NCI-H1092 treated with DMSO at 0.1 percent for 48 hours (cell line): Measurements from ENCODE around the gene LRRC8A.

Experiments used
- DNase-seq: peaks from one replicate; lab custom pipeline; 2025; lab: John Stamatoyannopoulos, UW

The LRRC8A gene

DNA sequence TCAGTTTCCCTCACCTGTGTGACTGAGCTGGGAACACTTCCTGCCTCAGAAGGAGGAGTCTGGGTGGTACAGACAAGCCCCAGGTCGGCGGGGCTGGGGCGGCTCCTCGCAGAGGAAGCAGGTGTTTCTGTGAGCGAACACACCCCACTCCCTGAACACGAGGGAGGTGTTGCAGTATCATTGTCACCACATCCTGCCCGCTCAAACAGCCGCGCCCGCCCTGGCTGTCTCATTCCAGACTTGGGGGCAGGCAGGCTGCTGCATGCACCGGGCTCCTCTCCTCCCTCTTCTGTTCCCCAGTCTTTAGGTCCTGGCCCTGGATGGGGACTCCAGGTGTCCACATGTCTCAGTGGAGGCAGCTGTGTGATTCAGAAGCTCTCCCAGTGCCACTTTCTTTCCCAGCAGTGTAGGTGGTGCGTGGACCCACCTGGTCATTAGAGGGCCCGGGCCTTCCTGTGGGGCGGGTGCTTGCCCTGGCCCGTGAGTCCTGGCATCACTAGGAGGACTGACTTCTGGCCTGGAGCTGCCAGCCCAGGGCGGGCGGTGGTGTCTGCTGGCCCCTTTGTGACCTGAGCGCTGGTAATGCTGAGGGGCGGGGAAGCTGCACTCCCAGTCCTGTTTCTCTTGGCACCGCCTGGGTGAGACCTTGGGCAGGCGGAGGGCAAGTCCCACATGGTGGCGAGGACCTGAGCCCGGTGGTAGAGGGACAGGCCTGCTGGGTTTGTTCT lies 20.6 kb downstream of the LRRC8A start:
- DNase-seq, result no peak

DNA sequence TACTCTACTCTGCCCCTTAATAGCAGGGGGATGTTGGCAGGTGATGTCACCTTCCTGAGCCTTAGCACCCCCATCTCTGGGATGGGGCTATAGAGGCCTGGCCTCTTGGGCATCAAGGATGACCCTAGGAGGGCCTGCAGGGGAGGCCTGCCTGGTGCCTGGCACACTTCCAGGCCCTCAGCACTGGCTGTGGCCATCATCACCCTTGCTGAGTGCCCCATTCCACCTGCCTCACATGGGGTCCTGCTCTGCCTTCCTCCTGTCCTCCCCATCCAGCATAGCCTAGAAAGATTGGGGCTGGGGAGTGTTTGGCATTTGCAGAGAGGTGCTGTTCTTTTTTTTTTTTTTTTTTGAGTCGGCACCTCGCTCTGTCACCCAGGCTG lies 21.1 kb downstream of the LRRC8A start:
- DNase-seq, result no peak

DNA sequence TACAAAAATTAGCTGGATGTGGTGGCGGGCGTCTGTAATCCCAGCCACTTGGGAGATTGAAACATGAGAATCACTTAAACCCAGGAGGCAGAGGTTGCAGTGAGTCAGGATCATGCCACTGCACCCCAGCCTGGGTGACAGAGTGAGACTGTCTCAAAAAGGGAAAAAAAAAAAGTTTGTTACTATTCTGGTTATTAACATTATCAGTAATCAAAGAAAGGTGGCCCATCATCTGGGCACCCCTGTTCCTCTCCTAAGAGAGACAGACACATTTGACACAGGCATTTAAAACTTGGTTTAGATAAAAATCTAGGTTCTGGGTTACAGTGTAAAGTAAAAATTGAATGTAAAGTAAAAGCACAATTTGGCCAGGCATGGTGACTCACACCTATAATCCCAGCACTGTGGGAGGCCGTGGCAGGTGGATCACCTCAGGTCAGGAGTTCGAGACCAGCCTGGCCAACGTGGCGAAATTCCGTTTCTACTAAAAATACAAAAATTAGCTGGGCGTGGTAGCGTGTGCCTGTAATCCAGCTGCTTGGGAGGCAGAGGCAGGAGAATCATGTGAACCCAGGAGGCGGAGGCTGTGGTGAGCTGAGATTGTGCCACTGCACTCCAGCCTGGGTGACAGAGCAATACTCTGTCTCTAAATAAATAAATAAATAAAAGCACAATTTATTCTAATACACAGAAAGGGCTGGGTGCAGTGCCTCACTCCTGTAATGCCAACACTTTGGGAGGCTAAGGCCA lies 22.1 kb downstream of the LRRC8A start:
- DNase-seq, result no peak

DNA sequence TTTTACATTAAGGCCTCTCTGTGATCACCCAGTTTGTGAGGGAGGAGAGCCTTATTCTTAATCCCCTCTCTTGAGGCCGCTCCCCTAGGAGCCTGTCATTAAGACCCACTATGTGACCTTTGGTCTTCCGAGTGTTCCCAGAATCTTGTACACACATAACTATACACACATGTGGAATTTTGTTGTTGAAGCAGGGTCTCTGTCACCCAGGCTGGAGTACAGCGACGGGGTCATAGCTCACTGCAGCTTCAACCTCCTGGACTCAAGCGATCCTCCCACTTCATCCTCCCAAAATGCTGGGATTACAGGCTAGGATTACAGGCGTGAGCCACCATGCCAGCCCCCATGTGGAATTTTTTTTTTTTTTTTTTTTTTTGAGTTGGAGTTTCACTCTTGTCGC lies 24.0 kb downstream of the LRRC8A start:
- DNase-seq, result no peak

DNA sequence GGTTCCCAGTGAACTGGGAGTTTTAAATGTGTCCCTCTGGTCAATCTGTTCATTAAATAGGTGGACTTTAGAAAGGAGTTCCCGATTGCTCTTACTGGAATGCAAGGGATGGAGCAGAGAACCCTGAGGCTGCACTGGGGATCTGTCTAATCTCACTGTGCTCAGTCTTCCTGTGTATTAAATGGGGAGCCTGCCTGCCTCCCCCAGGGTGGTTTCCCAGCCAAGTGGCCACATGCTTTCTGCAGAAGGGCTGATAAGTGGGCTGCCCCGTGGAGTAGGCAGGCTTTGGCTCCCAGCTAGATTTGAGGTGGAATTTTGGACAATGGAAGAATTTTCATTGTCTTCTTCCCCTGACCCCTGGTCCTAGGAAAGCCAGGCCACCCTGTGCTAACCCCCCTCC lies 24.8 kb downstream of the LRRC8A start:
- no peak for DNase-seq

DNA sequence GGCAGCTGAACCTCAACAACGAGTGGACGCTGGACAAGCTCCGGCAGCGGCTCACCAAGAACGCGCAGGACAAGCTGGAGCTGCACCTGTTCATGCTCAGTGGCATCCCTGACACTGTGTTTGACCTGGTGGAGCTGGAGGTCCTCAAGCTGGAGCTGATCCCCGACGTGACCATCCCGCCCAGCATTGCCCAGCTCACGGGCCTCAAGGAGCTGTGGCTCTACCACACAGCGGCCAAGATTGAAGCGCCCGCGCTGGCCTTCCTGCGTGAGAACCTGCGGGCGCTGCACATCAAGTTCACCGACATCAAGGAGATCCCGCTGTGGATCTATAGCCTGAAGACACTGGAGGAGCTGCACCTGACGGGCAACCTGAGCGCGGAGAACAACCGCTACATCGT lies 26.4 kb downstream of the LRRC8A start:
- DNase-seq, result no peak

DNA sequence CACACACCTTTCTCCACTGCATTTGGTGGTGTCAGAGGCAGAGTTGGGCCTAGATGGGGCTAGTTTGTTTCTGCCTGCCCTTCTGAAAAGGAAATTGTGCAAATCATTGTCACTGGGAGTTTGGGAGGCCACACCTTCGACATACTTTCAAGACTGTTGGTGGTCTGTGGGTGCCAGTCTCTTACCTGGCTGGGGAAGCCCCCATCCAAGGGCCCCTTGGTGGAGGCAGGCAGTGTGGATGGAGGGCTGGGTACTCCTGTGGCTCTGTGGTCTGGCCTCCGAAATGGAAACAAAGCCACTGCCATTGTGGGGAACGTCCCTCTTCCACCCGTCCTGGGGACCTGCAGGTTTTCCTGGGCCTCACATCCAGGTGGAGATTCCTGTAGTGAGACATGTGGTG lies 27.9 kb downstream of the LRRC8A start:
- no peak for DNase-seq

DNA sequence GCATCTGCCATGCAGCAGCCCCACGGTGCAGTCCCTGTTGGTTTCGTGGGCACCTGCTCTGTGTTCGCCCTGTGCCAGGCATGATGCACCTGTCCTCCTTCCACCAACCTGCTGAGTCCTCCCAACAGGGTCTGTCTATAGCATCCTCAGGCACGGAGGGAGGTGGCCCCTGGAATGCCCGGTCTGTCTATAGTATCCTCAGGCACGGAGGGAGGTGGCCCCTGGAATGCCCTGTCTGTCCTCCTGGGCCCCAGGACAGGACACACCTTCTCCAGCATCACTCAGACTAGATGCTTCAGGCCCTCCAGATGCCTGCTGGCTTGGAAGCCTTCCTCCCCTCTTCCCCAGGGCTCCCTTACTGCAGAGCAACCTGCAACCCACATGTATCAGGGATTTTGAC lies 29.0 kb downstream of the LRRC8A start:
- no peak for DNase-seq

DNA sequence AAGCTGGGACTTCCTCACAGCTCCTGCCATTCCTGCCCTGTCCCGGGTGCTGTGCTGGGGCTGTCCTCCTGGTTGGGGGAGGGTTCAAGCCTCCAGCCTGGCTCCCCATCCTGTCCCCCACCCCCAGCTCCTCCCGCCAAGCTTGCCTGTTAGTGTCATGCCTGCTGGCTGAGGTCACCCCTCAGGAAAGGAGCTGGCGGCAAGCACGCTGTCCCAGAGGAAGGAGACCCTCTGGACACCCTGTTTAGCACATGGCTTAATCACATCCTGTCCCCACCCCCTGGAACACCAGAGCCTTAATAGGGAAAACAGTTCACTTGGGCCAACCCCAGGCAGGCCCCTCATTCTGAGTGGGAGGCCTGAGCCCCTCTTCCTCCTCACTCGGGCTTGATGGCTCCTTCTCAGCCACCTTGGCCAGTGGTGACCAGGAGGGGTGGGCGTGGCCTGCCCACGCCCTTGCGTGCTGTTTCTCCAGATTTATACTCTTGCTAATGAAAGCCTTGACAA lies 29.6 kb downstream of the LRRC8A start:
- DNase-seq, result no peak

DNA sequence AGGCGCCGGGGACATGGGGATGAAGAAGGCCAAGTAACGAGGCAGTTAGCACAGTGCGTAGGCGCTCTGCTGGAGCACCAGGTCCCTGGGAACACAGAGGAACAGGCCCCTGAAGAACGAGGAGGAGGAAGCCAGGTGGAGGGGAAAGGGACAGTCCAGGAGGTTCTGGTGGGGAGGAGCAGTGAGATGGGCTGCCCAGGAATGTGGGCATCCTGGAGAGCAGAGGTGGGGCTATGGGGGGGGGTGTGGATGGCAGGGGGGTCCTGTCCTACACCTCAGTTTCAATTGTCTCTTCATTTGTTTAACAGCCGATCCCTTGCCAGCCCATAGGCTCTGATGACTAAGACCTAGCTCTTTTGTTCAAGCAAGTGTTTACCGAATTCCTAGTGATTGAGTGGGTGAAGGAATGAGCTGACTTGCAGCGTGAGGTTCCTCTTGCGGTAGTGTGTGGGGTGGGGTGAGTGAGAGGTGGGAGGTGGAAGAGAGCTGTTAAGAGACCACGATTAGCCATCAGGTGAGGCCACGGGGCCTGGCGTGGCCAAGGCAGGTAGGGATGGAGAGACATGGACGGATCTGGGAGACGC lies 30.4 kb downstream of the LRRC8A start:
- no peak for DNase-seq

DNA sequence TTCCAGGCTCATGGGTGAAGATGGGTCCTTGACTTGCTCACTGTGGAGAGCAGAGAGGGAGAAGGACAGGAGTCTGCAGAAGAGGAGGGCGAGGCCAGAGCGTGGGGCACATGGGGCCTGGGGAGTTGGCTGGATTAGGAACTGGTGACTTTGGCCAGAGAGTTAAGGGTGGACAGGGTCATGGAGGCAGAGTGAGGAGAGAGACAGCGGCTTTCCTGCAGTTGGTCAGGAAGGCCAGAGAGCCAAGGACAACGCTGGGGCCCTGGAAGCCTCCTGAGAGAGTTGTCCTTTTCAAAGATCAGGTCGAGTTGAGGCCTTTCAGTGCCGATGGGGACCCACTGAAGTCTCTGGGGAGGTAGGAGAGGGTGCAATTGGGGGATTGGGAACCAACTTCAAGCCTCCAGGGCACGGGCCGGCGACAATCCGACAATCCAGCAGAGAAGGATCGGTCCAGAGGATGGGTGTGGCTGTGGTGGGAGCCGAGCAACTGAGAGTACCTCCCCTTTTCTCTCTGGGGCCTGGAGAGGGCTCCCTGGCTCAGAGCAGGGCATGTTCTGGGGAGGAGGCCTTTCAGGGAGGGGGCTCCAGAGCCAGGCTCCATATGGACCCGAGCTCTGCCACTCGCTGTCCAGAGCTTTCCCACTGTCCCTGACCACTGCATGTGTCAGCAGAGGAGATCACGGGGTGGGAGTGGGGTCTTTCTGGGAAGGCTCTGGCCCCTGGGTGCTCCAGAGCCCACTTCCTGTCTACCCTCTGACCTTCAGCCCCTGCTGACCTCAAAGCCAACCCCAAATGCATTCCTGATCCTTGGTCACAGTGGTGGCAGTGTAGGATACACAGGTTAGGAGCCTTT lies 31.3 kb downstream of the LRRC8A start:
- no peak for DNase-seq

DNA sequence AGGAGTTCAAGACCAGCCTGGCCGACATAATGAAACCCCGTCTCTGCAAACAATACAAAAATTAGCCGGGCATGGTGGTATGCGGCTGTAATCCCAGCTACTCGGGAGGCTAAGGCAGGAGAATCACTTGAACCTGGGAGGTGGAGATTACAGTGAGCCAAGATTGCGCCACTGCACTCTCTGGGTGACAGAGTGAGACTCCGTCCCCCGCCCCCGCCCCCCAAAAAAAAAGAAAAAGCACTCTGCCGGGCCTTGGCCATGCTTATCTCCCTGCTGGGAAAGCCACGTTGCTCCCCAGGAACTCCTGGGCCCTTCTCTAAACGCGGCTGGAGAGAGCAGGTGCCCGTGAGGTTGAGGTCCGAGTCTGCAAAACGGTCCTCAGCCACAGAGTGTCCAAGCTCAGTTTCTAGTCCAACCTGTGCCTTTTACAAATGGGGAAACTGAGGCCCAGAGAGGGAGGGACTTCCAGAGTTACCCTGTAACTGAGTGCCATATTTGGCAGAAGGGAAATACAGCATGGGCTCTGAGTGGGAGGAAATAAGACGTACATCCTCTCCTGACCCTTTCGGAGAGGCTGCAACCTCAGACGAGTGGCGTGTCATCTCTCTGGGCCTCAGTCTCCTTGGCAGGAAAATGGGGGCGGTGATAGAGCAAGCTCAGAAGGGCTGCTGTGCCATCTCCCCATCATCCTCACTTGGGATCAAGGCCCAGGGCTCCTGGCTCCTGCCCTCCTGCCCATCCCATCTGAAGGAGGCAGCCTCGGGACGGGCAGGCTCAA lies 32.3 kb downstream of the LRRC8A start:
- DNase-seq, result no peak

DNA sequence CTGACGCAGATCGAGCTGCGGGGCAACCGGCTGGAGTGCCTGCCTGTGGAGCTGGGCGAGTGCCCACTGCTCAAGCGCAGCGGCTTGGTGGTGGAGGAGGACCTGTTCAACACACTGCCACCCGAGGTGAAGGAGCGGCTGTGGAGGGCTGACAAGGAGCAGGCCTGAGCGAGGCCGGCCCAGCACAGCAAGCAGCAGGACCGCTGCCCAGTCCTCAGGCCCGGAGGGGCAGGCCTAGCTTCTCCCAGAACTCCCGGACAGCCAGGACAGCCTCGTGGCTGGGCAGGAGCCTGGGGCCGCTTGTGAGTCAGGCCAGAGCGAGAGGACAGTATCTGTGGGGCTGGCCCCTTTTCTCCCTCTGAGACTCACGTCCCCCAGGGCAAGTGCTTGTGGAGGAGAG lies 34.3 kb downstream of the LRRC8A start:
- DNase-seq, result no peak

DNA sequence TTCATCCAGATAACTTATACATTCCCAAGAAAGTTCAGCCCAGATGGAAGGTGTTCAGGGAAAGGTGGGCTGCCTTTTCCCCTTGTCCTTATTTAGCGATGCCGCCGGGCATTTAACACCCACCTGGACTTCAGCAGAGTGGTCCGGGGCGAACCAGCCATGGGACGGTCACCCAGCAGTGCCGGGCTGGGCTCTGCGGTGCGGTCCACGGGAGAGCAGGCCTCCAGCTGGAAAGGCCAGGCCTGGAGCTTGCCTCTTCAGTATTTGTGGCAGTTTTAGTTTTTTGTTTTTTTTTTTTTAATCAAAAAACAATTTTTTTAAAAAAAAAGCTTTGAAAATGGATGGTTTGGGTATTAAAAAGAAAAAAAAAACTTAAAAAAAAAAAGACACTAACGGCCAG lies 34.8 kb downstream of the LRRC8A start:
- no peak for DNase-seq

DNA sequence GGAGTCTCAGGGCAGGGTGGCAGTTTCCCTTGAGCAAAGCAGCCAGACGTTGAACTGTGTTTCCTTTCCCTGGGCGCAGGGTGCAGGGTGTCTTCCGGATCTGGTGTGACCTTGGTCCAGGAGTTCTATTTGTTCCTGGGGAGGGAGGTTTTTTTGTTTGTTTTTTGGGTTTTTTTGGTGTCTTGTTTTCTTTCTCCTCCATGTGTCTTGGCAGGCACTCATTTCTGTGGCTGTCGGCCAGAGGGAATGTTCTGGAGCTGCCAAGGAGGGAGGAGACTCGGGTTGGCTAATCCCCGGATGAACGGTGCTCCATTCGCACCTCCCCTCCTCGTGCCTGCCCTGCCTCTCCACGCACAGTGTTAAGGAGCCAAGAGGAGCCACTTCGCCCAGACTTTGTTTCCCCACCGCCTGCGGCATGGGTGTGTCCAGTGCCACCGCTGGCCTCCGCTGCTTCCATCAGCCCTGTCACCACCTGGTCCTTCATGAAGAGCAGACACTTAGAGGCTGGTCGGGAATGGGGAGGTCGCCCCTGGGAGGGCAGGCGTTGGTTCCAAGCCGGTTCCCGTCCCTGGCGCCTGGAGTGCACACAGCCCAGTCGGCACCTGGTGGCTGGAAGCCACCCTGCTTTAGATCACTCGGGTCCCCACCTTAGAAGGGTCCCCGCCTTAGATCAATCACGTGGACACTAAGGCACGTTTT lies 35.4 kb downstream of the LRRC8A start:
- DNase-seq, result peak; percentile 67

DNA sequence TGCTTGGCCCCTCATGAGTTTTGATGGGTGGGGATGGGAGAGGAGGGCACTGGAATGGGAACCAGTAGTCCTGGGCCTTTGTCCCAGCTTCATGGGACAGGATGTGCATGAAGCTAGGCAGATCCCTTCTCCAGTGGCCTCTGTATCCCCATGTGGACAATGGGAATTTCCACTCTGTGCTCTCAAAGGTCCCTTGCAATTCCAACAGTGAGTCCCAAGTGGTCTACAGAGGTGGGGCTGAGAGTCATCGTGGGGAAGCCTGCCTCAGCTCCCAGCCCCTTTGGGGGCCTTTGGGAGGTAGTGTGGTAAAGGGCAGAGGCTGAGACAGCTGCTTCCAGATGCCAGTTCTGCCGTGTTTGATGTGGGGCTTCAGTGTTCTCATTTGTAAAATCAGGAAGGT lies 37.0 kb downstream of the LRRC8A start:
- DNase-seq, result no peak

DNA sequence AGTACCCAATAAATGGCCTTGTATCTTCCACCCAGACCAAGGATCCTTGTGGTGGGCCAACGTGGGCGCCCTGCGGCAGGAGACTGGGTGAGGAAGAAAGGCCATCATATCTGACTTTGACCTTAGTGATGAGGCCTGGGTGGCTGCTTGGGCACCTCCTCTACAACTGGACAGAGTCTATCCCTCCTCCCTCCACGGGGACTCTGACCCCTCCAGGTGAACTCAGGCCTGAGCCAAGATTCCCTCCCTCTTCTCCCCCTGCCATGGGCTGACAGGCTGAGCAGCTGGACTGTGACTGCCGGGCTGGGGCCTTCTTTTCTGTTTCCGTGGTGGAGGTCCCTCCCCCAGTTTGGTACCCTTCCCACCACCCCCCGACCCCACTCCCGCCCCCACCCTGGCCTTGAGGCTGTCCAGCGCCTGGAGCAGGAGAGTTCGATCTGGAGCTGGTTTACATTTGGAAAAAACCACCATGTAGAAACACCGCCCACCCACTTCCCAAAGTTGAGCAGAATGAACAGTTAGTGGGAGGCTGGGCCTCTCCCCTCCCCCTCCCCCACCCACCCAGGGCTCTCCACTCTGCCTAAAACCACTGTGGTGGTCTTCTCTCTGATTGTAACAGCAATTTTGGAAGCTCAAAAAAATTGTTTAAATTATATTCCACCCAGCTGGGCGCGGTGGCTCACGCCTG lies 37.6 kb downstream of the LRRC8A start:
- no peak for DNase-seq

DNA sequence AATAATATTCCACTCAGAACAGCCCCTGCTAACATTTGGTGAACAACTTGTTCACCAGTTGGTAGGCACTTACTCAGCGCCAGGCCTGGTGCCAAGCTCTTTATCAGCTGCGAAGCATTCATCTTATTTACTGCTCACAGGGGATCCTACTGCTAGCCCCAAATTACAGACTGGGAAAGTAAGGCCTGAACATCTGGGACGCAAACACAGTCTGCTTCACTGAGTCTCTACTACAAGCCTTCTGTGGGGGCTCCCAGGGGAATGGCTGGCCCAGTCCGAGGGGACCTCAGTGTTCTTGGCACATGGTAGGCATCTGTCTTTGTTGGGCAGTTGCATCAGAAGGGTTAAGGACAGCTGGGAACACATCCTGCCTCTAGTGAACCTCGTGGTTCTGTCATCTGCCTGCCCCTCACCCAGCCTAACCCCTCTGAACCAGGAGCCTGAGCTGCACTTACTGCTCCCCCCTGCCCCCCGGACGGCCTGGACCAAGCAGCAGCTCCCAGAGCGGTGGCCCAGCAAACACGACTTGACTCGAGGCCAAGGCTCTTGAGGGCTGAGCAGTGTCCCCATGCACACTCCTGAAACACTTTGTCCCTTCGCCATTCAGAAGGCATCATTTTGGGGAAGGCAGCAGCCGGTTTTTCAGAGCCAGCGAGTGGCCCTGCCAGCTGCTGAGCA lies 38.6 kb downstream of the LRRC8A start, which contains the start of gene PHYHD1:
Gene PHYHD1 (plus strand): TSS at position 602 of the 678 bp plus-strand sequence. CDS start 1,342 bp downstream, outside the sequence.
- DNase-seq, result peak; percentile 86
